Lower leg skin (tissue), 4 donors: ENCODE measurements around the gene POLR1B. TPM values are rescaled to one million over a fixed set of nuclear protein-coding genes. Genes with fewer than 3 reads are reported as not detected.

Experiments
- DNase-seq, 2 donors: peaks; one replicate each; pipeline ENCODE4 v3.0.0-alpha.2; 2019; ENCODE audit warnings: low spot score in 2 of 2
- H3K4me3 ChIP-seq: fragments of 200-600 bp; sonication (generic); 2 replicates; pipeline ENCODE4 v1.5.1; 2017; ENCODE audit warnings: mild to moderate bottlenecking, low read depth; ENCODE audit not compliant: poor library complexity, severe bottlenecking
- CTCF ChIP-seq, 3 donors: fragments of 450-650 bp; IDR thresholded peaks; one replicate each; pipeline ENCODE4 v1.5.1; 2016; ENCODE audit warnings: antibody characterized with exemption in 3 of 3, mild to moderate bottlenecking in 3 of 3, moderate library complexity in 2 of 3
- POLR2A ChIP-seq, 2 donors: fragments of 450-650 bp; IDR thresholded peaks; one replicate each; pipeline ENCODE4 v1.6.1; 2016 to 2017; ENCODE audit warnings: antibody characterized with exemption in 2 of 2, mild to moderate bottlenecking in 1 of 2, moderate library complexity in 1 of 2
- WGBS, 2 donors: methylation state at CpG; one replicate each; pipeline ENCODE4 v1.1.5; 2018; 5-methylcytosine and 5-hydroxymethylcytosine counted together
- intact Hi-C: fragments of 100-400 bp; cut with DNase I; formaldehyde crosslinking; loops from one replicate; pipeline ENCODE4 v1.15.0; 2023; ENCODE audit warnings: low total_unique reads
- total RNA-seq, 4 donors: library from RNA; depleted of rRNA; stranded (reverse); fragments of >200 nt; gene quantifications; one replicate each; pipeline ENCODE4 v1.1.0, GENCODE V29; 2016

The POLR1B gene
- total RNA-seq, 4 donors from 2014 or later, result 12.4 to 17.0 (median 16.1) TPM

GRCh38 chr2:112584134-112584890 lies 42.0 kb downstream of the POLR1B start, which contains the start of gene CHCHD5:
CHCHD5 (plus strand) TSS chr2:112584609; CDS start chr2:112584648, 39 bp downstream.
- peak within 1 kb of the TSS; percentile 60 for H3K4me3 ChIP-seq
- TF ChIP-seq CTCF (IDR thresholded peaks at IDR 0.05) (no peak), POLR2A (IDR thresholded peaks at IDR 0.05) (no peak)
- peak; percentile 97 to 99 for DNase-seq
- intact Hi-C loops, result no loop called here
- WGBS, 2 donors, result 2% methylated on average over 54 of the region's 54 CpGs

- DNase-seq, result no peak
- 57 to 67% methylated on average over 3 of the region's 3 CpGs for WGBS, 2 donors
- intact Hi-C loops, result no loop called here
- peak overlapping the region; percentile 60 for H3K4me3 ChIP-seq
- no peak for TF ChIP-seq CTCF (IDR thresholded peaks at IDR 0.05)
- TF ChIP-seq POLR2A (IDR thresholded peaks at IDR 0.05), result no peak
Measured at GRCh38 chr2:112584891-112585250, 42.6 kb downstream of the POLR1B start.

GRCh38 chr2:112585400-112585799 lies 43.1 kb downstream of the POLR1B start:
- intact Hi-C loops, result no loop called here
- 95 to 100% methylated on average over 3 of the region's 3 CpGs for WGBS, 2 donors
- no peak for DNase-seq
- H3K4me3 ChIP-seq, result no peak overlapping the region
- no peak for TF ChIP-seq CTCF (IDR thresholded peaks at IDR 0.05)
- TF ChIP-seq POLR2A (IDR thresholded peaks at IDR 0.05), result no peak

GRCh38 chr2:112585873-112586464 lies 43.7 kb downstream of the POLR1B start:
- H3K4me3 ChIP-seq, result no peak overlapping the region
- no peak for DNase-seq
- intact Hi-C loops, result no loop called here
- 97% methylated on average over 18 of the region's 18 CpGs for WGBS, 2 donors
- TF ChIP-seq CTCF (IDR thresholded peaks at IDR 0.05) (no peak), POLR2A (IDR thresholded peaks at IDR 0.05) (no peak)

GRCh38 chr2:112588611-112589045 lies 46.4 kb downstream of the POLR1B start:
- no peak for DNase-seq
- TF ChIP-seq POLR2A (IDR thresholded peaks at IDR 0.05), result no peak
- no peak for TF ChIP-seq CTCF (IDR thresholded peaks at IDR 0.05)
- intact Hi-C loops, result no loop called here
- WGBS, 2 donors, result 74 to 81% methylated on average over 6 of the region's 6 CpGs
- H3K4me3 ChIP-seq, result no peak overlapping the region
